MM.1S (cell line): ENCODE measurements around the gene USP46.

Experiments
- EZH2 ChIP-seq: fragments of 300-600 bp; sonication (generic); optimal IDR thresholded peaks from 2 replicates; pipeline ENCODE3; 2017; ENCODE audit warnings: low read depth, mild to moderate bottlenecking, antibody characterized with exemption, low read length, mixed read lengths
- EZH2phosphoT487 ChIP-seq: fragments of 300-600 bp; sonication (generic); IDR thresholded peaks from 2 replicates; pipeline ENCODE4 v1.6.1; 2018; ENCODE audit warnings: antibody characterized with exemption, low read length
- TF ChIP-seq, protein P1 (sequence below): fragments of 300-600 bp; sonication (generic); IDR thresholded peaks from 2 replicates; pipeline ENCODE4 v1.5.1; 2016; ENCODE audit warnings: antibody characterized with exemption, low read length, mixed read lengths

DNA sequence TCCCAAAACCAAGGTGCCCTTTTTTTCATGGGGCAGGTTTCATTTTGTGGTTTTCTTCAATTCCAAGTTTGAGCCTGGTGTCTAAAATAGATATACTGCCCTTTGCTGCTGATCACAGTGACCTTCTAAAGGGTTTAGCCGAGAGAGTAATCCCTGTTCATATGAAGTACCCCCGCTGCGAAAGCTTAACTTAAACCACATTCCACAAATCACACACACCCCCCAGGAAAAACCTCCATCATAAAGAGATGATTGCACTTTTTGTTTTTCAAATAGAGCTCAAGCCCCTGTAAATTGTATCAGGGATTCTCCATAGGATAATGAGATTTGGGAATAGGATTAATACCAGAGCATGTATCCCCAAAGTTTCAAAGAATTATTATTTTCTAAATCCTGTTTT lies 90.8 kb downstream of the USP46 start:
- TF ChIP-seq, protein P1, sequence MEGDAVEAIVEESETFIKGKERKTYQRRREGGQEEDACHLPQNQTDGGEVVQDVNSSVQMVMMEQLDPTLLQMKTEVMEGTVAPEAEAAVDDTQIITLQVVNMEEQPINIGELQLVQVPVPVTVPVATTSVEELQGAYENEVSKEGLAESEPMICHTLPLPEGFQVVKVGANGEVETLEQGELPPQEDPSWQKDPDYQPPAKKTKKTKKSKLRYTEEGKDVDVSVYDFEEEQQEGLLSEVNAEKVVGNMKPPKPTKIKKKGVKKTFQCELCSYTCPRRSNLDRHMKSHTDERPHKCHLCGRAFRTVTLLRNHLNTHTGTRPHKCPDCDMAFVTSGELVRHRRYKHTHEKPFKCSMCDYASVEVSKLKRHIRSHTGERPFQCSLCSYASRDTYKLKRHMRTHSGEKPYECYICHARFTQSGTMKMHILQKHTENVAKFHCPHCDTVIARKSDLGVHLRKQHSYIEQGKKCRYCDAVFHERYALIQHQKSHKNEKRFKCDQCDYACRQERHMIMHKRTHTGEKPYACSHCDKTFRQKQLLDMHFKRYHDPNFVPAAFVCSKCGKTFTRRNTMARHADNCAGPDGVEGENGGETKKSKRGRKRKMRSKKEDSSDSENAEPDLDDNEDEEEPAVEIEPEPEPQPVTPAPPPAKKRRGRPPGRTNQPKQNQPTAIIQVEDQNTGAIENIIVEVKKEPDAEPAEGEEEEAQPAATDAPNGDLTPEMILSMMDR, result no peak
- TF ChIP-seq EZH2phosphoT487 (no peak), EZH2 (no peak)
